Erythroblast (primary cell): ENCODE measurements around the gene PADI3.

Experiments used
- GATA1 ChIP-seq: IDR thresholded peaks from 2 replicates; pipeline ENCODE4 v1.6.1; 2011; ENCODE audit warnings: low read depth, mild to moderate bottlenecking, control low read depth, low read length, moderate library complexity
- POLR2A ChIP-seq: IDR thresholded peaks from 2 replicates; pipeline ENCODE4 v1.6.1; 2011; ENCODE audit warnings: mild to moderate bottlenecking, low read length

- TF ChIP-seq POLR2A, result no peak
- TF ChIP-seq GATA1, result no peak
Measured at GRCh38 chr1:17314491-17314971, 65.6 kb downstream of the PADI3 start.
